Ishikawa (cell line): ENCODE results near the gene BRWD1.

Experiments used
- EGR1 ChIP-seq: IDR thresholded peaks from 2 replicates; pipeline ENCODE4 v1.6.1; 2012
- EP300 ChIP-seq: IDR thresholded peaks from 2 replicates; pipeline ENCODE4 v1.6.1; 2012; ENCODE audit warnings: borderline replicate concordance
- FOXM1 ChIP-seq: IDR thresholded peaks from 2 replicates; pipeline ENCODE4 v1.6.1; 2012; ENCODE audit warnings: low read depth, borderline replicate concordance
- MAX ChIP-seq: IDR thresholded peaks from 2 replicates; pipeline ENCODE4 v1.6.1; 2012
- REST ChIP-seq: IDR thresholded peaks from 2 replicates; pipeline ENCODE4 v1.6.1; 2012; ENCODE audit warnings: low read depth, mild to moderate bottlenecking
- TAF1 ChIP-seq: IDR thresholded peaks from 2 replicates; pipeline ENCODE4 v1.6.1; 2012; ENCODE audit warnings: low read depth, mild to moderate bottlenecking
- YY1 ChIP-seq: IDR thresholded peaks from 2 replicates; pipeline ENCODE4 v1.6.1; 2012; ENCODE audit warnings: low read depth

- no peak for TF ChIP-seq YY1
- TF ChIP-seq MAX: no peak
- no peak for TF ChIP-seq REST
- TF ChIP-seq EP300: no peak
- TF ChIP-seq TAF1: no peak
- TF ChIP-seq FOXM1: no peak
- no peak for TF ChIP-seq EGR1
Measured at GRCh38 chr21:39327727-39328126, 14.3 kb upstream of the BRWD1 start.
